Nephron progenitor cell (in vitro differentiated cells): Measurements from ENCODE around the gene YTHDF1.

Experiments used
- DNase-seq: peaks from one replicate; pipeline ENCODE4 v3.0.0; 2021
- H3K27ac Mint-ChIP-seq: 2 replicates; pipeline ENCODE4 v1.8.0; 2021; ENCODE audit warnings: mild to moderate bottlenecking, moderate library complexity, mixed read lengths
- H3K27me3 Mint-ChIP-seq: 2 replicates; pipeline ENCODE4 v1.8.0; 2021; ENCODE audit warnings: mild to moderate bottlenecking, low read depth, mixed read lengths; ENCODE audit not compliant: poor library complexity
- H3K36me3 Mint-ChIP-seq: 2 replicates; pipeline ENCODE4 v1.8.0; 2021; ENCODE audit warnings: low read depth, mixed read lengths
- H3K4me1 Mint-ChIP-seq: 2 replicates; pipeline ENCODE4 v1.8.0; 2021; ENCODE audit warnings: mixed read lengths
- H3K4me3 Mint-ChIP-seq: 2 replicates; pipeline ENCODE4 v1.8.0; 2021; ENCODE audit warnings: mild to moderate bottlenecking, moderate library complexity, mixed read lengths
- H3K9me3 Mint-ChIP-seq: 2 replicates; pipeline ENCODE4 v1.8.0; 2021; ENCODE audit warnings: mild to moderate bottlenecking, moderate library complexity, mixed read lengths
- TF ChIP-seq, protein P1 (sequence below): fragments of 200-600 bp; sonication (generic); IDR thresholded peaks from 2 replicates; pipeline ENCODE4 v1.5.0; 2021; ENCODE audit warnings: antibody characterized with exemption

Gene YTHDF1

GRCh38 chr20:63172726-63173125 lies 43.2 kb downstream of the YTHDF1 start:
- TF ChIP-seq, protein P1, sequence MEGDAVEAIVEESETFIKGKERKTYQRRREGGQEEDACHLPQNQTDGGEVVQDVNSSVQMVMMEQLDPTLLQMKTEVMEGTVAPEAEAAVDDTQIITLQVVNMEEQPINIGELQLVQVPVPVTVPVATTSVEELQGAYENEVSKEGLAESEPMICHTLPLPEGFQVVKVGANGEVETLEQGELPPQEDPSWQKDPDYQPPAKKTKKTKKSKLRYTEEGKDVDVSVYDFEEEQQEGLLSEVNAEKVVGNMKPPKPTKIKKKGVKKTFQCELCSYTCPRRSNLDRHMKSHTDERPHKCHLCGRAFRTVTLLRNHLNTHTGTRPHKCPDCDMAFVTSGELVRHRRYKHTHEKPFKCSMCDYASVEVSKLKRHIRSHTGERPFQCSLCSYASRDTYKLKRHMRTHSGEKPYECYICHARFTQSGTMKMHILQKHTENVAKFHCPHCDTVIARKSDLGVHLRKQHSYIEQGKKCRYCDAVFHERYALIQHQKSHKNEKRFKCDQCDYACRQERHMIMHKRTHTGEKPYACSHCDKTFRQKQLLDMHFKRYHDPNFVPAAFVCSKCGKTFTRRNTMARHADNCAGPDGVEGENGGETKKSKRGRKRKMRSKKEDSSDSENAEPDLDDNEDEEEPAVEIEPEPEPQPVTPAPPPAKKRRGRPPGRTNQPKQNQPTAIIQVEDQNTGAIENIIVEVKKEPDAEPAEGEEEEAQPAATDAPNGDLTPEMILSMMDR: no peak
- Mint-ChIP-seq H3K9me3 (no peaks in the 10 kb centered on the region), H3K27ac (no peak overlapping the region), H3K36me3 (no peaks in the 10 kb centered on the region), H3K27me3 (peaks cover 92% of the 10 kb centered on the region), H3K4me3 (no peak overlapping the region), H3K4me1 (peaks cover 6% of the 10 kb centered on the region)
- DNase-seq: no peak

DNA sequence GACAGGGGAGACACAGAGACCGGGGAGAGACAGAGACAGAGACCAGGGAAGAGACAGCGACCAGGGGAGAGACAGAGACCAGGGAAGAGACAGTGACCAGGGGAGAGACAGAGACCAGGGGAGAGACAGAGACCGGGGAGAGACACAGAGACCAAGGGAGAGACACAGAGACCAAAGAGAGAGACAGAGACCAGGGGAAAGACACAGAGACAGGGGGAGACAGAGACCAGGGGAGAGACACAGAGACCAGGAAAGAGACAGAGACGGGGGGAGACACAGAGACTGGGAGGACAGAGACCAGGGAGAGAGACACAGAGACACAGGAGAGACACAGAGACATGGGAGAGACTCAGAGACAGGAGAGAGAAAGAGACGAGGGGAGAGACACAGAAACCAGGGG lies 43.9 kb downstream of the YTHDF1 start:
- no peaks in the 10 kb centered on the region for H3K36me3 Mint-ChIP-seq
- TF ChIP-seq, protein P1: no peak
- peaks cover 6% of the 10 kb centered on the region for H3K4me1 Mint-ChIP-seq
- no peak overlapping the region for H3K27ac Mint-ChIP-seq
- no peak overlapping the region for H3K4me3 Mint-ChIP-seq
- H3K27me3 Mint-ChIP-seq: peaks cover 90% of the 10 kb centered on the region
- no peaks in the 10 kb centered on the region for H3K9me3 Mint-ChIP-seq
- no peak for DNase-seq

GRCh38 chr20:63169681-63170080 lies 46.2 kb downstream of the YTHDF1 start:
- no peaks in the 10 kb centered on the region for H3K9me3 Mint-ChIP-seq
- TF ChIP-seq, protein P1: no peak
- no peaks in the 10 kb centered on the region for H3K4me1 Mint-ChIP-seq
- no peaks in the 10 kb centered on the region for H3K36me3 Mint-ChIP-seq
- H3K27me3 Mint-ChIP-seq: peaks cover 74% of the 10 kb centered on the region
- no peak for DNase-seq
- H3K4me3 Mint-ChIP-seq: no peak overlapping the region
- H3K27ac Mint-ChIP-seq: no peak overlapping the region

- H3K4me1 Mint-ChIP-seq: no peaks in the 10 kb centered on the region
- H3K36me3 Mint-ChIP-seq: no peaks in the 10 kb centered on the region
- TF ChIP-seq, protein P1: no peak
- H3K4me3 Mint-ChIP-seq: no peak overlapping the region
- no peak for DNase-seq
- H3K9me3 Mint-ChIP-seq: no peaks in the 10 kb centered on the region
- no peak overlapping the region for H3K27ac Mint-ChIP-seq
- H3K27me3 Mint-ChIP-seq: peaks cover 67% of the 10 kb centered on the region
These were observed 47.1 kb downstream of the YTHDF1 start for GRCh38 chr20:63168861-63169260.

- H3K4me3 Mint-ChIP-seq: no peak overlapping the region
- no peaks in the 10 kb centered on the region for H3K9me3 Mint-ChIP-seq
- DNase-seq: no peak
- H3K27ac Mint-ChIP-seq: no peak overlapping the region
- H3K36me3 Mint-ChIP-seq: no peaks in the 10 kb centered on the region
- TF ChIP-seq, protein P1: no peak
- peaks cover 4% of the 10 kb centered on the region for H3K4me1 Mint-ChIP-seq
- peaks cover 64% of the 10 kb centered on the region for H3K27me3 Mint-ChIP-seq
These were observed 47.9 kb downstream of the YTHDF1 start for GRCh38 chr20:63167918-63168520.
